Measurements from ENCODE around the gene PITPNC1.

GRCh38 chr17:67566656-67567055 is 189.6 kb downstream of the PITPNC1 start:
- TF ChIP-seq CTCF (IDR thresholded peaks at IDR 0.05) (no peak), POLR2A (IDR thresholded peaks at IDR 0.05) (no peak)

All from esophagus squamous epithelium (tissue), 4 donors.